GM20000 (cell line): Measurements from ENCODE around the gene RTRAF.

Experiments used
- DNase-seq: peaks from one replicate; pipeline ENCODE4 v3.0.0; 2012; ENCODE audit warnings: low spot score
- CTCF ChIP-seq: IDR thresholded peaks from 2 replicates; pipeline ENCODE4 v1.5.1; 2012; ENCODE audit warnings: mild to moderate bottlenecking, control low read depth; ENCODE audit errors: extremely low read depth, missing control alignments

Gene RTRAF

GRCh38 chr14:52049721-52050588, 60.6 kb downstream of the RTRAF start:
- TF ChIP-seq CTCF, result no peak
- no peak for DNase-seq

- no peak for DNase-seq
- TF ChIP-seq CTCF, result no peak
These were observed 61.9 kb downstream of the RTRAF start for GRCh38 chr14:52051251-52051650.

- TF ChIP-seq CTCF, result no peak
- no peak for DNase-seq
These were observed 62.5 kb downstream of the RTRAF start for GRCh38 chr14:52051871-52052270.

GRCh38 chr14:52052288-52052943, 63.1 kb downstream of the RTRAF start:
- no peak for TF ChIP-seq CTCF
- no peak for DNase-seq

- no peak for TF ChIP-seq CTCF
- DNase-seq, result no peak
These were observed 63.7 kb downstream of the RTRAF start for GRCh38 chr14:52053044-52053443.

GRCh38 chr14:52054678-52055077, 65.3 kb downstream of the RTRAF start:
- DNase-seq, result no peak

More at GRCh38 chr14:52054678-52055077, 65.3 kb downstream of the RTRAF start:
- no peak for TF ChIP-seq CTCF
